ENCODE measurements around the gene DCP1B. TPM values are rescaled to one million over a fixed set of nuclear protein-coding genes. Genes with fewer than 3 reads are reported as not detected.

DCP1B gene
- total RNA-seq, 2 donors from 2014 or later = 7.9 to 13.2 TPM

DNA sequence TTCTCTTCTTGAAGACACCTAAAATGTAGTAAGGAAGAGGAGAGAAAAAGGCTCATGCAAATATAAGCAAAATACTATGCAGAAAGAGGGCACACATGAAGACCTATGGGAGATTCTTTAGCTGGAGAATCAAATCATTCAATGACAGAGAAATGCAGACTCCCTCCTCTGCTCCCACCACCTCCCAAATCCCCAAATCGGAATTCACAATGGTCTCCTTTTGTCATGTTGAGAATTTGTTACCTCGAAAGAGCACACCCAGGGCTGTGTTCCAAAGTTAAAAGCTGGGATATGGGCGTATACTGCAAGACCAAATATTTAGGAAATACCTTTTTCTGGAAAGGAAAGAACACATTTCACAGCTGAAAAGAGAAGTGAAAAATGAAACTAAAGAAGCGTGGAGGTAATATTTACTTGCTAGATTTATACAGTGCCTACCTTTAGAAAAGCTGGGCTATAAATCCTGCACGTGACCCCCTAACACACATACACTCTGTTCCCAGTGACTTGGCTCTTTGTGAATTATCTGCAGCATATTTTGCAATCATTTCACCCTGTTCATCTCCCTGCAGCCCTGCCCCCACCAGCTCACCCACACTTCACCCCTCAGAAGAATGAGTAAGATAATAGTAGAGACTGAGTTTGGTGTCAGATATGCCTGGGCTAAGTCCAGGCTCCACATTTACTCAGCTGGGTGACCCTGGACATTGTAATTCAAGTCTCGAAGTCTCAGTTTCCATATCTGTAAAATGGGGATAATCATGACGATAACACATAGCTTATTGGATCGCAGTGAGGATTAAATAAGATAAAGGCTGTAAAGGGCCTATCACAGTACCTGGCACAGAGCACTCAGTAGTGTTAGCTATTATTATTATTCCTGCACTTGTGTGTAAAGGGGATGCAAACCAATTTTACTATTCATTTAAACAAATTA, 45.6 kb upstream of the DCP1B start:
- Histone ChIP-seq H3K9me3 (no peaks in the 10 kb centered on the region), H3K27me3 (peaks cover 0 to 8% of the 10 kb centered on the region in 2 donors), H3K4me3 (no peak overlapping the region), H3K27ac (no peak overlapping the region), H3K36me3 (replicated peaks in 1 of 2; ENCODE audit: insufficient read depth in 1 of 2, low read depth in 2 of 2) (no peaks in the 10 kb centered on the region), H3K4me1 (peaks cover 13% of the 10 kb centered on the region)
- DNase-seq (no peak), ATAC-seq (no peak)
- 46 to 53% methylated on average over 8 of the region's 8 CpGs for WGBS, 2 donors
- intact Hi-C loops (cut with DNase I) = no loop called here
- TF ChIP-seq, protein P1, sequence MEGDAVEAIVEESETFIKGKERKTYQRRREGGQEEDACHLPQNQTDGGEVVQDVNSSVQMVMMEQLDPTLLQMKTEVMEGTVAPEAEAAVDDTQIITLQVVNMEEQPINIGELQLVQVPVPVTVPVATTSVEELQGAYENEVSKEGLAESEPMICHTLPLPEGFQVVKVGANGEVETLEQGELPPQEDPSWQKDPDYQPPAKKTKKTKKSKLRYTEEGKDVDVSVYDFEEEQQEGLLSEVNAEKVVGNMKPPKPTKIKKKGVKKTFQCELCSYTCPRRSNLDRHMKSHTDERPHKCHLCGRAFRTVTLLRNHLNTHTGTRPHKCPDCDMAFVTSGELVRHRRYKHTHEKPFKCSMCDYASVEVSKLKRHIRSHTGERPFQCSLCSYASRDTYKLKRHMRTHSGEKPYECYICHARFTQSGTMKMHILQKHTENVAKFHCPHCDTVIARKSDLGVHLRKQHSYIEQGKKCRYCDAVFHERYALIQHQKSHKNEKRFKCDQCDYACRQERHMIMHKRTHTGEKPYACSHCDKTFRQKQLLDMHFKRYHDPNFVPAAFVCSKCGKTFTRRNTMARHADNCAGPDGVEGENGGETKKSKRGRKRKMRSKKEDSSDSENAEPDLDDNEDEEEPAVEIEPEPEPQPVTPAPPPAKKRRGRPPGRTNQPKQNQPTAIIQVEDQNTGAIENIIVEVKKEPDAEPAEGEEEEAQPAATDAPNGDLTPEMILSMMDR (IDR thresholded peaks at IDR 0.05) = no peak
- TF ChIP-seq POLR2A (IDR thresholded peaks at IDR 0.05) = no peak

DNA sequence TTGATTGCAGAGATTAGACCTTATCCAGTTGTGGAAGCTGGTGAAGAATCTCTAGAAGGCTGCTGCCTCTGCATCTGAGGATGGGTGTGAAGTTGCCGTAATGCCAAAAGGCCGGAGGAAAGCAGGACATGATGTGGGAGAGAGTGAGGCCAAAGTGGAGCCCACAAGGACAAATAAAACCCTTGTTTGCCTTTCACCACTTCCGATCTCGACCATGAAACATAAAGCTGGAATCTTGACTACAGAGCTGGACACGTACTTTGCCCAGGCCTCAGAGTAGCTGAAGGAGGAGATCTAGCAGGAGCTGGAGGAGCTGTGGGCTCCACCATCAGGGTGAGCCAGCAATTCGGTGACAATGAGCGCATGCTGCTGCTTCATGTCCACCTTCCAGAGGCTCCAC, 43.5 kb upstream of the DCP1B start:
- ATAC-seq = no peak
- 76 to 83% methylated on average over 2 to 7 of the region's 7 CpGs for WGBS, 2 donors
- Histone ChIP-seq H3K27ac (no peak overlapping the region), H3K36me3 (replicated peaks in 1 of 2; ENCODE audit: insufficient read depth in 1 of 2, low read depth in 2 of 2) (no peaks in the 10 kb centered on the region), H3K4me3 (no peak overlapping the region), H3K27me3 (no peaks in the 10 kb centered on the region), H3K9me3 (no peaks in the 10 kb centered on the region), H3K4me1 (peaks cover 5% of the 10 kb centered on the region)
- DNase-seq = no peak
- intact Hi-C loops (cut with DNase I) = no loop called here
- TF ChIP-seq, protein P1 (IDR thresholded peaks at IDR 0.05) = no peak
- no peak for TF ChIP-seq POLR2A (IDR thresholded peaks at IDR 0.05)

DNA sequence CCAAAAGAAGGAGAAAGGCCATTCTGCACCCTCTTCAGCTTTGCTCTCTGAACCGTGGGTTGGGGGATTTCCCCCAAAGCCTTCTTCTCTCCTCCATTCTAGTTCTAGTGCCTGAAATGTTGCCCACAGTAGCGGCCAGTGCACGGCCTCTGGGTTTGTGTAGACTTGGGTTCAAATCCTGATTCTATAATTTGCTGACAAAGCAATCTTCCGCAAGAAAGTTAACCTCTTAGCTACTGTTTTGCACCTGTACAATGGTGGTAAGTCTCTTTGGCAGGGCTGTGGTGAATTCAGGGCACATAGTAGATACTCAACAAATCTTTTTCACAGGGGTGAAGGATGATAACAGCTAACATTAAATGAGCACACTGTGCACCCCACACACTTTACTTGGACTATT, 42.7 kb upstream of the DCP1B start:
- Histone ChIP-seq H3K27ac (no peak overlapping the region), H3K9me3 (no peaks in the 10 kb centered on the region), H3K27me3 (no peaks in the 10 kb centered on the region), H3K4me3 (no peak overlapping the region), H3K4me1 (peaks cover under 1% of the 10 kb centered on the region), H3K36me3 (replicated peaks in 1 of 2; ENCODE audit: insufficient read depth in 1 of 2, low read depth in 2 of 2) (no peaks in the 10 kb centered on the region)
- TF ChIP-seq, protein P1 (IDR thresholded peaks at IDR 0.05) = no peak
- TF ChIP-seq POLR2A (IDR thresholded peaks at IDR 0.05) = no peak
- DNase-seq (no peak), ATAC-seq (no peak)
- intact Hi-C loops (cut with DNase I) = no loop called here
- WGBS, 2 donors = 66 to 74% methylated on average over 4 of the region's 4 CpGs

DNA sequence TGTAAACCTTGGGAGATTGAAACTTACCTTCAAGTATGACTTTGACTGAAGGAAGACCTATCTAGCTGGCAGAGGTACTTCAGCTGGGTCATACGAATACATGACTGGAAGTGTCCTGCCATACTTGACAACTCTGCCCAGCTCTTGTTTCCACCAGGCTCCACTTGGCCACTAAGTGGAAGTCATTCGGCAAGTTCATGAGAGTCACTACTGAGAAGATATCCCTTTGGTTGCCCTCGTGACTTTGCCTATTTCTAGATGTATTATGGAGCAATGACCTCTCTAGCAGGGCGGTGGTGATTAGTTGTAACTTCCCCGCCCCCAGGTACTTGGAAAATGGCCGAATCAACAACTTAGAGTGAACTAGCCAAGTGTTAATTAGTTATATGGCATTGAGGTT, 39.9 kb upstream of the DCP1B start:
- ATAC-seq (no peak), DNase-seq (no peak)
- WGBS, 2 donors = 53% methylated on average over 6 of the region's 6 CpGs
- intact Hi-C loops (cut with DNase I) = no loop called here
- Histone ChIP-seq H3K27me3 (no peaks in the 10 kb centered on the region), H3K36me3 (replicated peaks in 1 of 2; ENCODE audit: insufficient read depth in 1 of 2, low read depth in 2 of 2) (no peaks in the 10 kb centered on the region), H3K4me1 (no peaks in the 10 kb centered on the region), H3K27ac (no peak overlapping the region), H3K9me3 (no peaks in the 10 kb centered on the region), H3K4me3 (no peak overlapping the region)
- TF ChIP-seq POLR2A (IDR thresholded peaks at IDR 0.05) = no peak
- TF ChIP-seq, protein P1 (IDR thresholded peaks at IDR 0.05) = no peak

DNA sequence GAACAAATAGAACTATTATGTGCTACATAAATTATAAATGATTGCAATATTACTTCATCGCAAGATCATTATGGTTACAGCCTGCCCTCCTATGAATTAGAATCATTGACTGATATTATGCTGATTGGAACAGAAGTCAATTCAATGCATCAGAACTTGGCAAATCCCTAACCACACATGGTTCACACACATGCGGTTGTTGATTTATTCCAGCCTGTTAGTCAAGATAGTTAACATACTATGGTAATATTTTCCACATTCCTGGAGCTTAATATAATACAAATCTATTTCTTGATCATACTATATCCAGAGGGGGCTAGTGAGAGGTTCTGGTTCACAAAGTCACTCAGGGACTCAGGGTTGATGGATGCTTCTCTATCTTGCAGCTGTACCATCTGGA, 38.8 kb upstream of the DCP1B start:
- Histone ChIP-seq H3K9me3 (no peaks in the 10 kb centered on the region), H3K27ac (no peak overlapping the region), H3K27me3 (no peaks in the 10 kb centered on the region), H3K36me3 (replicated peaks in 1 of 2; ENCODE audit: insufficient read depth in 1 of 2, low read depth in 2 of 2) (no peaks in the 10 kb centered on the region), H3K4me1 (no peaks in the 10 kb centered on the region), H3K4me3 (no peak overlapping the region)
- 83 to 92% methylated on average over 2 of the region's 2 CpGs for WGBS, 2 donors
- DNase-seq = no peak
- TF ChIP-seq POLR2A (IDR thresholded peaks at IDR 0.05) = no peak
- TF ChIP-seq, protein P1 (IDR thresholded peaks at IDR 0.05) = no peak
- intact Hi-C loops (cut with DNase I) = no loop called here
- no peak for ATAC-seq
